ENCODE data around the gene CFAP97D1. TPM values are rescaled to one million over a fixed set of nuclear protein-coding genes. Genes with fewer than 3 reads are reported as not detected.

Gene CFAP97D1
- polyA plus RNA-seq, 1 donor = 0.05 TPM

DNA sequence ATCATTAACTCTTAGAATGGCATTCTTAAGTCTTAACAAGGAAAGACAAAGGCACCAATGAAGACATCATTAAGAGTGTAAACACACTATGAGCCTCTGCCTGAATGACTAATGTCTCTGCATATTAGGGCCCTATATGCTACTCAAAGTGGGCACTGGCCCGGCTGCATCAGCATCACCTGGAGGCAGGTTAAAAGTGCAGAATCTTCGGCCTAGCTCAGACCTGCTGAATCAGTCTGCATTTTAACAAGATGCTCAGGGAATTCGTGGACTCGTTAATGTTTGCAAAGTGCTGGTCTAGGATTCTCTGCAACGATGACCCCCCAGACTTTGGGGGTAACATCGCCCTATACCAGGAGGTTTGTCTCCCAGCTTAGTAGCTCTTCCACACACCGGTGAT lies 46.0 kb downstream of the CFAP97D1 start:
- no peak for DNase-seq (ENCODE audit: low read depth)

DNA sequence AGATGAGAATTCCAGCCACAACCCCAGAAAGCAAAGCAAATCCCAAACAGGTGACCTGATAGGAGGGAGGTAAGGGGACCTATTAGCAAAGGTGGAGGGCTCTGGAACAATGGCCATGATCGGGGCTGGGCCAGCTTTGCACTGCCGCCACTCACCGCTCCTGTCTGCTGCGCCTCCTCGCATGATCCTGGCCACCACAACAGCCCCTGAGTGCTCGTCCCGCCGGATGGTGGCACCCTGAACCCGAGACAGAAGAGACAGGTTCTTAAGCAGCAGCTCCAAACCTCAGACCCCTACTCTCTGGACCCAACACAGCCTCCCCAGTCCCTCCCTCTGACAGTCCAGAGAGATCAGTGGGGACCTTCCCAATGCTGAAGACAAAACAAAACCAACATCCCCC lies 47.4 kb downstream of the CFAP97D1 start:
- no peak for DNase-seq (ENCODE audit: low read depth)

DNA sequence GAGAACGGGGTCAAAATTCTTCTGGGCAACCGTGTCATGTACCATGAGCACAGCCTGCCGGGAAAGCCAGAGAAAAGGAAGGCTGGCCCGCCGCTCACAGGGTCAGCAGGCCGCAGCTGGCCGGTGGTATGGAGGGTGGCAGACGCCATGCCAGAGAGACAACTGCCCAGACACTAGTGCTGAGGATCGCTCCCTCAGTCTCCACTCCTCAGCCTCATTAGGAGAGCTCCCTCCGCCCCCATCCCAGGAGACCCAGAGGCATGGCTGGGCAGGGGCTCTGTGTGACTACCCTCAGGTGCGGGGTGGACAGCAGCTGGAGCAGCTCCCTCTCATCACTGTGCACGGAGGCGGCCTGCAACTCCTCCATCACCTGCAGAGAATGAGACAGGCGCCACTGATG lies 49.5 kb downstream of the CFAP97D1 start:
- no peak for DNase-seq (ENCODE audit: low read depth)

DNA sequence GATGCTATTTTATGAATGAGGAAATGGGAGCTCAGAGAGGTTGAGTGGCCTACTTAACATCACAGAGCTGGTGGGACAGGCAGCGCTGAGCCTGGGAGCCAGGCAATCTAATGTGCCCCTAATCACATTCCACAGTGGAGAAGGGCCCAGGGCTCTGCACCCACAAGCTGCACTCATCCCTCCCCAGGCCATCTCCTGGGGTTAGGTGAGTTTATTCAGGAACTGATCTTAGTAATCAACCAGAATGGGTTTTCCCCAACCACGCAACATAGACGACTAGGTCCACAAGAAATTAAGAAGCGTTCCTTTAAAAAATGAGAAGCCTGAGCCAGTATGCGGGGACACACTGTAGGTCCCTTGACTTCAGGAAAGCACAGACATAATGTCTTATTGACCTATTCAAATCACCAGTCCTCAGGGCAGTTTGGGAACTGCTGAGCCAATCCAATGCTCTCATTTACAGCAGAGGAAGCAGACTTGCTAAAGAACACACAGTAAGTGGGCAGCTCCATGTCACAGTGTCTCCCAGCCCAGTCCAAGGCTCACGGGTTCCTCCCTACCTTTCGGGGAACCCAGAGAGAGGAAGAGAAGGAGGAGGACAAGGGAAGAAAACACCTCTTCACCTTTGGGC lies 50.4 kb downstream of the CFAP97D1 start:
- no peak for DNase-seq (ENCODE audit: low read depth)

DNA sequence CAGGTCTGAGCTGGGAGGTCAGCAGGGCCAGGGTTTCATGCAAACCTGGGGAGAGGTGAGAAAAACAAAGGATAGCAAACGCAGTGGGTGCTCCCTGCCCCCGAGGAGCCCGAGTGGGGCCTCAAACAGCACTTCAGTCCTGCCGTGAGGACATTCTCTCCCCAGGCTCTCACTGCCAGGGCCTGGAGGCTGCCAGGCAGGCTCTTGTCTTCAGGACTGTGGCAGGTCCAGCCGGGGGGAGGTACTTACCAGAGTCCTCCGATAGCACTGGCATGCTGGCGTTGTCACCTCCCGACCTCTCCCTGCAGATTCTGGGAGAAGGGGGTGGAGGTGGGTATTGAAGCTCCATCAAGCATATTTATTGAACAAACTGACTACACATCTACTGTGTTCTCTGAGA lies 51.4 kb downstream of the CFAP97D1 start:
- DNase-seq (ENCODE audit: low read depth) = no peak

DNA sequence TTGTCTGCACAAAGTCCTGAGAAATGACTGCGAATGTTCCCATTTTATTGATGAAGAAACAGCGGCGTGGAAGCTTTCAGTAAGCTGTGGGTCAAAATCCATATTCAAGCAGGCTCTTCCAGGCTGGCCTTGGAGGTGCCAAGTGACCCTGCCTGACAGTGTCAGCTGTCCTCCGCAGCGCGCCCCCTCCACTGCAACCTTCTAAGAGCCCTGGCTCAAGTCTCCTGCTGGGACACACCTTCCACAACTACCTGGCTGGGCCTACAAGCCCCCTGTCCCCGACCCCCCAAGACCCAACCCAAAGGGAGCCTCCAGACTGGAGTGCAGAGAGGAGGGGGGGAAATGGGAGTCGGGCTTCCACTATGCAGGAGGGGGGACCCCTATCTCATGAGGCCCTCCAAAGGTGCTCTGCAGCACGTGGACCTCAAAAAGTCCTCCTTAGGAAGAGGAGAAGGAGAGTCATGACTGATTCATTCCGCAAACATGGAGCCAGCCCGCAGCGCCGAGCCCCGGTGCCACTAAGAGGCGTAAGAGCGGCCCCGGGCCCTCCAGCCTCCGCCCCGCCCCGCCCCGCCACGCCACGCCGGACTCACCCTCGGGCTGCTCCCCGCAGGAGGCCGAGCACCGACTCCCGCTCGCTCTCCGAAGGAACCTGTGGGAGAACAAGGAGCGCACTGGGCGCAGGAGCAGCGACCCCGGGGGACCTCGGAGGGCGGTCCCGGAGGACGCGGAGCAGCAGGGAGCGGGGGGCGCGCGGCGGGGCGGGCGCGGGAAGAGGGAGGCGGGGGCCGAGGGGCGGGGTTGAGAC lies 52.1 kb downstream of the CFAP97D1 start:
- DNase-seq (ENCODE audit: low read depth) = no peak

DNA sequence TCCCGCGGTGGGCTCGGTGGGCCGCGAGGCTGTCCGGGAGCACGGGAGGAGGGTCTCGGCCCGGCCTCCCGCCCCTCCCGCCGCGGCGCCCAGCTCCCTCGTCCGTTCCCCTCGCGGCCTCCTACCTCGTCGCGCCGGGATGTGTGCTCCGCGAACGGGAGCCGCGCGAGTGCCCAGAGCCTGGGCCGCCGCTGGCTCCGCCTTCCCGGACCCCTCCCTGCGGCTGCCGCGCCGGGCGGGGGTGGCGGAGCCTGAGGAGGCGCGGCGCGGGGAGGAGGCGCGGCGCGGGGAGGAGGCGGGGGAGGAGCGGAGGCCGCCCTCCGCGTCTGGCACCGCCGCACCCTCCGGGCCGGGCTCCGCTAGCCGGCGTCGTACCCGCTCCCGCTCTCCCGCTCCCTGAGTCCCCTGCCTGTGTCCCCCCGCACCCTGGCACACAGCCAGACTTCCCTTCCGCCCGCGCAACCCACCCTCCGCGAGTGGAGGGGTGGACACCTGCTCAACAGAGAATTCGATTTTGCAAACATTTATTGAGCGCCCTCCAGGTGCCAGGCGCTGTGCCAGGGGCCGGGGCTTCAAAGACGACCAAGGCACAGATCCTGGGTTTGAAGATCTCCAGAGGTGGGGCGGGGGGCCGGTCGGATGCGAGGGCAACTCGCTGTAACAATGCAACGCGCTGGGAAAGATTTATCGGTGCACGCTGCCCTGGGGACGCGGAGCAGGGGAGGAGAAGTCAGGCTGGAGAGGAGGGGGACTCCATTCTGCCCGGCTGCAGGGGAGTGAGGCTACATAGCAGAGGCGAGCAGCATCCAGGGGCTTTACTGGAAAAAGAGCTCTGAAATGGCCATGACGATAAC lies 53.0 kb downstream of the CFAP97D1 start, which contains the start of gene MPP3:
Gene MPP3, minus strand, starts transcription at position 171 of the 854 bp plus-strand sequence. CDS start 1,240 bp downstream, outside the sequence.
- no peak for DNase-seq (ENCODE audit: low read depth)

DNA sequence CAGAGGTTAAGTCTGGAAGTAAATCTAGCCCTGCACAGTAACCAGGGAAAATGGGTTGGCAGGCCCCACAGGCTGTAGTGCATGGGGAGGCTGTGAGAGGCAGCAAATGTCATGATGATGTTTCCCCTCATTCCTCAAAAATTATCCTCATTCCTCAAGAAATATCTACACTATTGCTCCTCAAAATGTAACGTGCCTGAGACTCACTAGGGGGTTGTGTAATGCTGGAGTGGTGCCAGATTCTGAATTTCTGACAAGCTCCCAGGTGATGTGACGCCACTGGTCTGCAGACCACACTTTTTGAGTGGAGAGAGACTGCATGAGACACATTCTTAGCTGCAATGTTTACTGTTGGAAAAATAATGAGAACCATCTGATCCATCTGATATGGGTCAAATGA lies 53.9 kb downstream of the CFAP97D1 start:
- no peak for DNase-seq (ENCODE audit: low read depth)

Other genes with a start within 250 kb of the CFAP97D1 start
- gene ETV4, start 234.1 kb upstream of the CFAP97D1 start, polyA plus RNA-seq (ENCODE audit: insufficient read length) = 5.4 TPM
- 10.4 TPM for gene MEOX1, start 118.5 kb upstream of the CFAP97D1 start, polyA plus RNA-seq (ENCODE audit: insufficient read length)
- gene SOST, start 21.6 kb upstream of the CFAP97D1 start, polyA plus RNA-seq (ENCODE audit: insufficient read length) = not detected
- 74.0 TPM for gene DUSP3, start 1.5 kb upstream of the CFAP97D1 start, polyA plus RNA-seq (ENCODE audit: insufficient read length)
- 4.4 TPM for gene MPP3, start 52.7 kb downstream of the CFAP97D1 start, polyA plus RNA-seq (ENCODE audit: insufficient read length)
- 2.1 TPM for gene CD300LG, start 66.7 kb downstream of the CFAP97D1 start, polyA plus RNA-seq (ENCODE audit: insufficient read length)
- 2.6 TPM for gene MPP2, start 127.1 kb downstream of the CFAP97D1 start, polyA plus RNA-seq (ENCODE audit: insufficient read length)
- not detected for gene PPY, start 162.0 kb downstream of the CFAP97D1 start, polyA plus RNA-seq (ENCODE audit: insufficient read length)
- not detected for gene PYY, start 173.5 kb downstream of the CFAP97D1 start, polyA plus RNA-seq (ENCODE audit: insufficient read length)
- 0.48 TPM for gene NAGS, start 224.2 kb downstream of the CFAP97D1 start, polyA plus RNA-seq (ENCODE audit: insufficient read length)
- 32.6 TPM for gene TMEM101, start 234.5 kb downstream of the CFAP97D1 start, polyA plus RNA-seq (ENCODE audit: insufficient read length)